HepG2 (cell line): ENCODE results near the gene SLC25A38. TPM values are rescaled to one million over a fixed set of nuclear protein-coding genes. Genes with fewer than 3 reads are reported as not detected.

ENCODE experiments used
- ATAC-seq: fragments of 200-7000 bp; cut with Tn5 transposase; 3 replicates; pipeline ENCODE4 v1.9.1; 2020; ENCODE audit warnings: mild to moderate bottlenecking, moderate library complexity
- BruUV-seq: library from RNA; stranded (reverse); fragments of 400-500 nt; replicated peaks from 2 replicates; lab custom pipeline; 2021; lab: Mats Ljungman, UMichigan
- CTCF ChIA-PET: fragments of 300-600 bp; formaldehyde crosslinking; extraction: SDS; loops from one replicate; lab custom pipeline; 2021; ENCODE audit warnings: low total read pairs, inconsistent platforms, low intra/inter-chr PET ratio; lab: Yijun Ruan, JAX
- POLR2A ChIA-PET: fragments of 350-600 bp; sonication (Branson Sonifier 250); formaldehyde crosslinking; loops from one replicate; lab custom pipeline; 2020; ENCODE audit warnings: antibody characterized with exemption, inconsistent platforms; lab: Yijun Ruan, JAX
- DNase-seq: peaks from one replicate; pipeline ENCODE4 v3.0.0-alpha.2; 2015; ENCODE audit warnings: low spot score
- FAIRE-seq: peaks from 3 replicates; lab custom pipeline; 2011; peaks lifted over from hg19 to GRCh38; lab: Jason Lieb, UNC
- H2AFZ ChIP-seq: one replicate; pipeline ENCODE4 v1.6.1; 2011; ENCODE audit warnings: low read length, inconsistent platforms
- H3K27ac ChIP-seq: fragments of 300-600 bp; 3 replicates; pipeline ENCODE4 v1.8.0; 2011; ENCODE audit warnings: mixed run types, mild to moderate bottlenecking, mixed read lengths, low read length, inconsistent platforms; ENCODE audit not compliant: insufficient read depth; ENCODE audit errors: extremely low read length
- H3K27me3 ChIP-seq, 2 experiments: fragments of 200-600 bp in 1 of 2; 2 replicates in 1 of 2; 3 replicates in 1 of 2; pipeline versions ENCODE4 v1.6.0 to v1.8.0; 2011; ENCODE audit warnings: low read length in 2 of 2, mild to moderate bottlenecking in 2 of 2, moderate library complexity in 2 of 2, inconsistent platforms in 1 of 2; ENCODE audit not compliant: insufficient read depth in 2 of 2, control insufficient read depth in 1 of 2
- H3K36me3 ChIP-seq, 2 experiments: fragments of 200-600 bp in 1 of 2; replicated peaks in 1 of 2; 2 replicates in 1 of 2; 3 replicates in 1 of 2; pipeline versions ENCODE4 v1.5.1 to v1.8.0; 2011; ENCODE audit warnings: low read length in 2 of 2, inconsistent platforms in 1 of 2; ENCODE audit not compliant: insufficient read depth in 2 of 2, control insufficient read depth in 1 of 2
- H3K4me1 ChIP-seq: 2 replicates; pipeline ENCODE4 v1.5.1; 2012; ENCODE audit warnings: low read length, inconsistent platforms; ENCODE audit not compliant: insufficient read depth
- H3K4me2 ChIP-seq: 2 replicates; pipeline ENCODE4 v1.6.0; 2011; ENCODE audit warnings: low read depth, low read length, inconsistent platforms
- H3K4me3 ChIP-seq, 3 experiments: fragments of 200-600 bp in 1 of 3; sonication (generic), shearing (Covaris generic) in 1 of 3; replicated peaks in 1 of 3; 2 replicates each; pipeline ENCODE4 v1.5.1; 2011 to 2016; ENCODE audit warnings: low read length in 3 of 3, inconsistent platforms in 2 of 3, low read depth in 2 of 3, mild to moderate bottlenecking in 2 of 3, control low read depth in 1 of 3, mixed read lengths in 1 of 3; ENCODE audit not compliant: insufficient read depth in 1 of 3
- H3K79me2 ChIP-seq: one replicate; pipeline ENCODE4 v1.6.1; 2011; ENCODE audit warnings: low read length, inconsistent platforms; ENCODE audit not compliant: insufficient read depth
- H3K9ac ChIP-seq: 2 replicates; pipeline ENCODE4 v1.6.0; 2011; ENCODE audit warnings: mild to moderate bottlenecking, low read depth, low read length, inconsistent platforms; ENCODE audit not compliant: insufficient read depth
- H3K9me3 ChIP-seq: 2 replicates; pipeline ENCODE4 v1.5.1; 2012; ENCODE audit warnings: mild to moderate bottlenecking, low read length
- H4K20me1 ChIP-seq: 2 replicates; pipeline ENCODE4 v1.6.0; 2011; ENCODE audit warnings: inconsistent platforms, mild to moderate bottlenecking, low read length, moderate library complexity; ENCODE audit not compliant: insufficient read depth
- GLMP ChIP-seq: sonication (generic); formaldehyde crosslinking; IDR thresholded peaks from 2 replicates; pipeline ENCODE4 v1.9.0; 2021; ENCODE audit warnings: missing genetic modification reagents, mild to moderate bottlenecking, borderline replicate concordance
- HNRNPK ChIP-seq: fragments of 200-400 bp; formaldehyde crosslinking; IDR thresholded peaks from 2 replicates; pipeline ENCODE4 v1.6.1; 2018; ENCODE audit warnings: low read length, low read depth, moderate library complexity, mild to moderate bottlenecking; ENCODE audit not compliant: poor library complexity, severe bottlenecking
- RBM39 ChIP-seq: fragments of 200-400 bp; formaldehyde crosslinking; IDR thresholded peaks from one replicate; pipeline ENCODE4 v1.6.1; 2018; ENCODE audit warnings: antibody characterized with exemption, mild to moderate bottlenecking, low read depth, low read length; ENCODE audit not compliant: poor library complexity, severe bottlenecking
- ZSCAN5A ChIP-seq: sonication (generic); formaldehyde crosslinking; IDR thresholded peaks from 2 replicates; pipeline ENCODE4 v1.8.0; 2022; ENCODE audit warnings: mild to moderate bottlenecking, missing genetic modification reagents, borderline replicate concordance
- WGBS: methylation state at CpG from one replicate; pipeline ENCODE4 v1.1.6; 2017; ENCODE audit warnings: low lambda C conversion rate; 5-methylcytosine and 5-hydroxymethylcytosine counted together
- in situ Hi-C: cut with HindIII; loops from 2 replicates; pipeline ENCODE4 v1.10.0; 2017; ENCODE audit warnings: low pct_unique_long_range_greater_than_20kb; ENCODE audit not compliant: extremely low pct_ligation_motif_present
- intact Hi-C: fragments of 100-400 bp; cut with micrococcal nuclease; formaldehyde crosslinking; loops from one replicate; pipeline ENCODE4 v1.10.0; 2022; ENCODE audit not compliant: unreplicated experiment
- polyA plus RNA-seq, 8 experiments: library from polyadenylated mRNA; depleted of rRNA in 3 of 8; stranded (reverse) in 7 of 8; unstranded in 1 of 8; fragments of >200 nt; fragmentation: Illumina TruSeq in 4 of 8; extraction: Trizol in 4 of 8; gene quantifications; 2 replicates each; pipeline versions ENCODE4 v1.2.1 to v1.2.3, GENCODE V29; 2011 to 2016; ENCODE audit warnings: low read depth in 4 of 8, missing spikeins in 1 of 8, mixed read lengths in 1 of 8; ENCODE audit not compliant: insufficient read depth in 1 of 8
- total RNA-seq, 5 experiments: library from RNA; depleted of rRNA; stranded (reverse); fragments of >200 nt; fragmentation: Illumina TruSeq; extraction: Trizol; gene quantifications; 2 replicates each; pipeline ENCODE4 v1.2.3, GENCODE V29; 2016; ENCODE audit warnings: low read depth in 1 of 5

Gene SLC25A38
- total and polyA plus RNA-seq, 2 of the 13 experiments (the other 11 are each of a cell fraction or from before 2014, with no cell fraction given): 32.5 to 35.4 TPM

DNA sequence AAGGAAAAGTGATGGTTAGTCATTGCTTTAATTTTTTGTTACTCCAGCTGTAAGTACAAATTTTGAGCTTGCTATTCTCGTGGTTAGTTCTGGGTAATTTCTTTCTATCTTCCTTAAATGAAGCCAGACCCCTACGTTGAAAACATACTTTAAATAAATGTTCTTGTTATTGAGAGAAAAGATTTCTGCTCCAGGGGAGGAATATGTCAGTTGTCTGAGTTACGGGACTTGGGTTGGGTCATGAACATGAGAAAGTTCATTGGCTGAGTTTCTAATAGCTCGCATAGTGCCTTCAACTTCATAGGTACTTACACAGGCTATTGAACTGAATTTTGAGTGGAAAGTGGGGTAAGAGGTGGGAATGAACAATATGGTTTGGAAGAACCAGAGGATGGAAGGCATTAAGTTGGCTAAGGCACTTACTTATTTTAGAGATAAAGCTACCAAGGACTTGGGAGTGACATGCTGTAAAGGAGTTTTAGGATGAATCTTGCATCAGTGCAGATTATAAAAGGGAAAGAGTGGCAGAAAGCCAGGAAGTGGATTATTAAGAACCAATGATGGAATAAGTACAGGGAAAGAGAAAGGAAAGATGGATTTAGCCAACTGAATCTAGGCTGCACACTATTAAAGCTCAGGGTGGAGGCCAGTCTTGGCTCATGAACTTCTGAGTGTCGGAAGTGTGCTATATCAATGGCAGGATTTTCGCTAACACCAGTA lies 24.8 kb downstream of the SLC25A38 start:
- no peak for DNase-seq
- TF ChIP-seq GLMP (CRISPR knock-in tag) (no peak), ZSCAN5A (CRISPR knock-in tag) (0 out of 2 replicates have a peak, but pooled peaks have one; percentile 48), HNRNPK (no peak), RBM39 (no peak)
- intact Hi-C loops (loop anchor here (2.0 kb wide), 1 partner anchor 23 kb away; no protein-coding TSS in a partner anchor), in situ Hi-C loops (no loop called here)
- CTCF ChIA-PET: no interaction called here
- BruUV-seq: no TSS peak
- Histone ChIP-seq H3K9me3 (no peaks in the 10 kb centered on the region), H3K79me2 (peaks cover 37% of the 10 kb centered on the region), H3K27me3 (no peaks in the 10 kb centered on the region; a peak in 1 of 5 replicates), H3K27ac (peak overlapping the region; percentile 91), H3K4me3 (peak overlapping the region; percentile 82 to 94 (median 93); a peak in 5 of 6 replicates), H4K20me1 (peaks cover 34% of the 10 kb centered on the region), H2AFZ (no peak overlapping the region), H3K9ac (peak overlapping the region; percentile 96), H3K36me3 (peaks cover 14 to 50% of the 10 kb centered on the region in 2 experiments), H3K4me1 (peaks cover 73% of the 10 kb centered on the region), H3K4me2 (peak overlapping the region; percentile 97)
- POLR2A ChIA-PET: interaction anchor here (1.1 to 3.7 kb wide), 3 partner anchors 19 to 230 kb away, joined by 3 to 19 read pairs (median 5); no protein-coding TSS in a partner anchor
- no peak for FAIRE-seq
- 59% methylated on average over 6 of the region's 6 CpGs for WGBS
- no peak for ATAC-seq
